Measurements from ENCODE around the gene NETO1.
A peak's percentile ranks its signal among the peaks of the same experiment; 100 is the strongest.

The NETO1 gene

GRCh38 chr18:72895548-72895947, 27.8 kb upstream of the NETO1 start:
- DNase-seq (ENCODE audit: low read depth) = peak; percentile 60
- no peak overlapping the region for H3K4me3 ChIP-seq (ENCODE audit: low read length)
- TF ChIP-seq CTCF (IDR thresholded peaks at IDR 0.05; ENCODE audit: insufficient read depth, low read depth, low read length, missing control alignments) = no peak

GRCh38 chr18:72878561-72878960, 10.8 kb upstream of the NETO1 start:
- no peak for DNase-seq (ENCODE audit: low read depth)
- H3K4me3 ChIP-seq (ENCODE audit: low read length) = no peak overlapping the region
- TF ChIP-seq CTCF (IDR thresholded peaks at IDR 0.05; ENCODE audit: insufficient read depth, low read depth, low read length, missing control alignments) = no peak

- no peak for TF ChIP-seq CTCF (IDR thresholded peaks at IDR 0.05; ENCODE audit: insufficient read depth, low read depth, low read length, missing control alignments)
- H3K4me3 ChIP-seq (ENCODE audit: low read length) = no peak overlapping the region
- DNase-seq (ENCODE audit: low read depth) = no peak
These were observed 10.4 kb upstream of the NETO1 start for GRCh38 chr18:72878143-72878542.

DNA sequence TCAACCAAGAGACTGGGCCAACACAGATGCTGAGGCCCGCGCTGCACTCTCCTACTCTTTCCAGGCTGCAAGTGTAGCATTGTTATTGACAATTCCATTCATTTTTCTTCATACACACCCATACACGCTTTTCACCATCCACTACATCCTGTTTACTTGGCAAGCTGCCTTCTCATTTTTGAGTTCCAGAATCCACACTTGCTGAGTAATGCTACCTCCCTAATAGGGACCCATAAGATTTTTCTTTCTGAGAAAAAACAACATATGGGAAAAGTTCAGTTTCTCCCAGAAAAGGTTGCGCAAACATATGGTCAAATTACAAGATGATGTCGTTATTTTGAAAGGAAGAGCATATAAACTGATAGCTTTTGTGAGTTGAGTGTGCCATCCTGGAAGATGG, 3.3 kb upstream of the NETO1 start:
- H3K4me3 ChIP-seq (ENCODE audit: low read length) = no peak overlapping the region
- no peak for TF ChIP-seq CTCF (IDR thresholded peaks at IDR 0.05; ENCODE audit: insufficient read depth, low read depth, low read length, missing control alignments)
- DNase-seq (ENCODE audit: low read depth) = peak; percentile 66

GRCh38 chr18:72869226-72870185, 1.7 kb upstream of the NETO1 start:
- H3K4me3 ChIP-seq (ENCODE audit: low read length) = no peak overlapping the region
- no peak for DNase-seq (ENCODE audit: low read depth)
- TF ChIP-seq CTCF (IDR thresholded peaks at IDR 0.05; ENCODE audit: insufficient read depth, low read depth, low read length, missing control alignments) = no peak

GRCh38 chr18:72868585-72869225, 918 bp upstream of the NETO1 start:
- peak; percentile 17 for DNase-seq (ENCODE audit: low read depth)
- H3K4me3 ChIP-seq (ENCODE audit: low read length) = peak overlapping the region; percentile 35
- TF ChIP-seq CTCF (IDR thresholded peaks at IDR 0.05; ENCODE audit: insufficient read depth, low read depth, low read length, missing control alignments) = no peak
